GM12878 (cell line): ENCODE data around the gene PNLDC1.

Experiments used
- CEBPB ChIP-seq, 2 experiments: fragments of 150-350 bp in 1 of 2; IDR thresholded peaks; 2 replicates each; pipeline ENCODE4 v1.6.1; 2012 to 2014; ENCODE audit warnings: low read depth in 2 of 2, low read length in 2 of 2, borderline replicate concordance in 1 of 2, inconsistent platforms in 1 of 2
- HDAC6 ChIP-seq: fragments of 200-600 bp; sonication (generic); IDR thresholded peaks from one replicate; pipeline ENCODE4 v1.8.0; 2017; ENCODE audit warnings: antibody characterized with exemption; ENCODE audit not compliant: unreplicated experiment
- MYC ChIP-seq: IDR thresholded peaks from 2 replicates; pipeline ENCODE4 v1.6.1; 2011; ENCODE audit warnings: mild to moderate bottlenecking, low read length, moderate library complexity, inconsistent platforms; ENCODE audit not compliant: insufficient read depth, insufficient replicate concordance, insufficient read length, severe bottlenecking
- POLR2AphosphoS5 ChIP-seq: IDR thresholded peaks from 2 replicates; pipeline ENCODE4 v1.6.1; 2011; ENCODE audit warnings: mild to moderate bottlenecking, low read length, inconsistent platforms
- RFX5 ChIP-seq: IDR thresholded peaks from 2 replicates; pipeline ENCODE4 v1.6.1; 2011; ENCODE audit warnings: low read depth, low read length, improper control_type of control experiment
- SIN3A ChIP-seq: IDR thresholded peaks from 2 replicates; pipeline ENCODE4 v1.6.1; 2012; ENCODE audit warnings: low read depth, low read length, improper control_type of control experiment
- TF ChIP-seq, protein P1 (sequence below), 3 experiments: IDR thresholded peaks in 2 of 3; conservative IDR thresholded peaks in 1 of 3; 2 replicates each; pipeline ENCODE4 v1.5.1; 2011; ENCODE audit warnings: low read depth in 3 of 3, low read length in 3 of 3, mild to moderate bottlenecking in 3 of 3, control low read depth in 2 of 3, moderate library complexity in 2 of 3, inconsistent platforms in 1 of 3, mixed read lengths in 1 of 3; ENCODE audit not compliant: control insufficient read depth in 2 of 3, insufficient read depth in 1 of 3; ENCODE audit errors: extremely low read depth in 1 of 3

DNA sequence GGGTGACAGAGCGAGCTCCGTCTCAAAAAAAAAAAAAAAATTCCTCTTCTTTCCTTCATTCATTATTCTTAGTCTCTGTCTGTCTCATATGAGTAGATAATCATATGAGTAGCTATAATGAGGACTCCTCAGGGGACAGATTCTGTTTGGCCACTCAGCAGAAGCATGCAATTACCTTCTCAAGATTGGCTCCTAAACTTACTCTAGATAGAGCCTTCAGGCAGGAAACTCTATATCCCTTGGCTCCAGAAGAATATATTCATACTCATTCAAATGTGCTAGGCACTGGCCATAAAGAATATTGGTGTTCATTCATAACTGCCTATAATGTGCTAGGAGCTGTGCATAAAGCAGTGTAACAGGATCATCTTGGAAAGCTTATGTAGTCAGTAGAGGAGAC, 40.4 kb upstream of the PNLDC1 start:
- TF ChIP-seq HDAC6 (no peak), RFX5 (no peak), SIN3A (no peak), POLR2AphosphoS5 (no peak), MYC (no peak), CEBPB (IDR thresholded peaks at IDR 0.05; ENCODE audit: borderline replicate concordance in 1 of 2, low read depth in 2 of 2, low read length in 2 of 2) (no peak)
- TF ChIP-seq, protein P1, sequence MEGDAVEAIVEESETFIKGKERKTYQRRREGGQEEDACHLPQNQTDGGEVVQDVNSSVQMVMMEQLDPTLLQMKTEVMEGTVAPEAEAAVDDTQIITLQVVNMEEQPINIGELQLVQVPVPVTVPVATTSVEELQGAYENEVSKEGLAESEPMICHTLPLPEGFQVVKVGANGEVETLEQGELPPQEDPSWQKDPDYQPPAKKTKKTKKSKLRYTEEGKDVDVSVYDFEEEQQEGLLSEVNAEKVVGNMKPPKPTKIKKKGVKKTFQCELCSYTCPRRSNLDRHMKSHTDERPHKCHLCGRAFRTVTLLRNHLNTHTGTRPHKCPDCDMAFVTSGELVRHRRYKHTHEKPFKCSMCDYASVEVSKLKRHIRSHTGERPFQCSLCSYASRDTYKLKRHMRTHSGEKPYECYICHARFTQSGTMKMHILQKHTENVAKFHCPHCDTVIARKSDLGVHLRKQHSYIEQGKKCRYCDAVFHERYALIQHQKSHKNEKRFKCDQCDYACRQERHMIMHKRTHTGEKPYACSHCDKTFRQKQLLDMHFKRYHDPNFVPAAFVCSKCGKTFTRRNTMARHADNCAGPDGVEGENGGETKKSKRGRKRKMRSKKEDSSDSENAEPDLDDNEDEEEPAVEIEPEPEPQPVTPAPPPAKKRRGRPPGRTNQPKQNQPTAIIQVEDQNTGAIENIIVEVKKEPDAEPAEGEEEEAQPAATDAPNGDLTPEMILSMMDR (IDR thresholded peaks at IDR 0.05 in 2 of 3, conservative IDR thresholded peaks at IDR 0.05 in 1 of 3; ENCODE audit: control insufficient read depth in 2 of 3, extremely low read depth in 1 of 3, insufficient read depth in 1 of 3, low read depth in 3 of 3, low read length in 3 of 3) = no peak
